ENCODE data around the gene INHBA. TPM values are rescaled to one million over a fixed set of nuclear protein-coding genes. Genes with fewer than 3 reads are reported as not detected.

The INHBA gene
- polyA plus RNA-seq, 1 donor from 2014 or later: 0.19 TPM

GRCh38 chr7:41674505-41675023 lies 28.3 kb downstream of the INHBA start:
- H3K79me2 ChIP-seq (replicated peaks; ENCODE audit: insufficient read depth, low read length): no peaks in the 10 kb centered on the region
- H3K4me3 ChIP-seq (ENCODE audit: low read length): no peak overlapping the region
- H3K36me3 ChIP-seq (ENCODE audit: insufficient read depth, low read length): no peaks in the 10 kb centered on the region
- no peak overlapping the region for H3K9ac ChIP-seq (ENCODE audit: low read length)
- H2AFZ ChIP-seq (ENCODE audit: low read depth, low read length): no peak overlapping the region
- no peak for TF ChIP-seq TAF1 (IDR thresholded peaks at IDR 0.05; ENCODE audit: low read depth)
- TF ChIP-seq, protein P1, sequence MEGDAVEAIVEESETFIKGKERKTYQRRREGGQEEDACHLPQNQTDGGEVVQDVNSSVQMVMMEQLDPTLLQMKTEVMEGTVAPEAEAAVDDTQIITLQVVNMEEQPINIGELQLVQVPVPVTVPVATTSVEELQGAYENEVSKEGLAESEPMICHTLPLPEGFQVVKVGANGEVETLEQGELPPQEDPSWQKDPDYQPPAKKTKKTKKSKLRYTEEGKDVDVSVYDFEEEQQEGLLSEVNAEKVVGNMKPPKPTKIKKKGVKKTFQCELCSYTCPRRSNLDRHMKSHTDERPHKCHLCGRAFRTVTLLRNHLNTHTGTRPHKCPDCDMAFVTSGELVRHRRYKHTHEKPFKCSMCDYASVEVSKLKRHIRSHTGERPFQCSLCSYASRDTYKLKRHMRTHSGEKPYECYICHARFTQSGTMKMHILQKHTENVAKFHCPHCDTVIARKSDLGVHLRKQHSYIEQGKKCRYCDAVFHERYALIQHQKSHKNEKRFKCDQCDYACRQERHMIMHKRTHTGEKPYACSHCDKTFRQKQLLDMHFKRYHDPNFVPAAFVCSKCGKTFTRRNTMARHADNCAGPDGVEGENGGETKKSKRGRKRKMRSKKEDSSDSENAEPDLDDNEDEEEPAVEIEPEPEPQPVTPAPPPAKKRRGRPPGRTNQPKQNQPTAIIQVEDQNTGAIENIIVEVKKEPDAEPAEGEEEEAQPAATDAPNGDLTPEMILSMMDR (IDR thresholded peaks at IDR 0.05; ENCODE audit: poor library complexity, severe bottlenecking): no peak
- TF ChIP-seq MXI1 (conservative IDR thresholded peaks at IDR 0.05; ENCODE audit: poor library complexity, severe bottlenecking): no peak
- no peak for TF ChIP-seq RAD21 (conservative IDR thresholded peaks at IDR 0.05)
- no peak for TF ChIP-seq REST (IDR thresholded peaks at IDR 0.05; ENCODE audit: borderline replicate concordance)
- TF ChIP-seq EZH2 (IDR thresholded peaks at IDR 0.05; ENCODE audit: borderline replicate concordance, insufficient read depth, low read length, poor library complexity, severe bottlenecking): no peak
- TF ChIP-seq SMC3 (conservative IDR thresholded peaks at IDR 0.05; ENCODE audit: poor library complexity): no peak
- TF ChIP-seq EP300 (conservative IDR thresholded peaks at IDR 0.05; ENCODE audit: poor library complexity, severe bottlenecking): no peak
- TF ChIP-seq POLR2AphosphoS5 (IDR thresholded peaks at IDR 0.05): no peak
- H3K4me2 ChIP-seq (ENCODE audit: low read length): no peak overlapping the region
- no peaks in the 10 kb centered on the region for H4K20me1 ChIP-seq (ENCODE audit: insufficient read depth)
- no peaks in the 10 kb centered on the region for H3K27me3 ChIP-seq (ENCODE audit: insufficient read depth, low read depth, low read length)
- H3K9me2 ChIP-seq (ENCODE audit: insufficient read depth, low read length): no peaks in the 10 kb centered on the region
- H3F3A ChIP-seq (ENCODE audit: insufficient read depth, low read length, poor library complexity, severe bottlenecking): no peaks in the 10 kb centered on the region
- no peaks in the 10 kb centered on the region for H3K9me3 ChIP-seq (ENCODE audit: low read length)
- H3K27ac ChIP-seq (ENCODE audit: low read length): no peak overlapping the region

DNA sequence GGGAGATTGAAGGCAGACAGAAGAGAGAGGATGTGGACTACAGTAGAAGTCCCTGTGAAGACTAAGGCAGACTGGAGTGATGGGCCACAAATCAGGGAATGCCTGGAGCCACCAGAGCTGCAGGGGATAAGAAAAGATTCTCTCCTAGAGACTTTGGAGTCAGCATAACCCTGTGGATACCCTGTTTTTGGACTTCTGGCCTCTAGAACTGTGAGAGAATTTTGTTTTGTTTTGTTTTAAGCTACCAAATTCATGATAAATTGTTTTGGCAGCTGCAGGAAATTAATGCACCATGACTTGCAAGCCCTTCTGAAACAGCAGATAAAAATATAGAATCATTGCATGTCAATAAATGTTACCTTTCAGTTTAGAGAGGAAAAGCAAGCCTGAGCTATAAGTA lies 41.3 kb downstream of the INHBA start:
- H3K9me2 ChIP-seq (ENCODE audit: insufficient read depth, low read length): no peaks in the 10 kb centered on the region
- H3K9ac ChIP-seq (ENCODE audit: low read length): no peak overlapping the region
- H4K20me1 ChIP-seq (ENCODE audit: insufficient read depth): no peaks in the 10 kb centered on the region
- no peaks in the 10 kb centered on the region for H3K9me3 ChIP-seq (ENCODE audit: low read length)
- no peak overlapping the region for H2AFZ ChIP-seq (ENCODE audit: low read depth, low read length)
- H3K27ac ChIP-seq (ENCODE audit: low read length): no peak overlapping the region
- no peak overlapping the region for H3K4me2 ChIP-seq (ENCODE audit: low read length)
- no peaks in the 10 kb centered on the region for H3F3A ChIP-seq (ENCODE audit: insufficient read depth, low read length, poor library complexity, severe bottlenecking)
- H3K79me2 ChIP-seq (replicated peaks; ENCODE audit: insufficient read depth, low read length): no peaks in the 10 kb centered on the region
- no peaks in the 10 kb centered on the region for H3K36me3 ChIP-seq (ENCODE audit: insufficient read depth, low read length)
- H3K4me3 ChIP-seq (ENCODE audit: low read length): no peak overlapping the region
- TF ChIP-seq EZH2 (IDR thresholded peaks at IDR 0.05; ENCODE audit: borderline replicate concordance, insufficient read depth, low read length, poor library complexity, severe bottlenecking) (no peak), MXI1 (conservative IDR thresholded peaks at IDR 0.05; ENCODE audit: poor library complexity, severe bottlenecking) (no peak), SMC3 (conservative IDR thresholded peaks at IDR 0.05; ENCODE audit: poor library complexity) (no peak), TAF1 (IDR thresholded peaks at IDR 0.05; ENCODE audit: low read depth) (no peak), EP300 (conservative IDR thresholded peaks at IDR 0.05; ENCODE audit: poor library complexity, severe bottlenecking) (no peak), REST (IDR thresholded peaks at IDR 0.05; ENCODE audit: borderline replicate concordance) (no peak), POLR2AphosphoS5 (IDR thresholded peaks at IDR 0.05) (no peak), RAD21 (conservative IDR thresholded peaks at IDR 0.05) (no peak)
- H3K27me3 ChIP-seq (ENCODE audit: insufficient read depth, low read depth, low read length): no peaks in the 10 kb centered on the region

All from neural cell (in vitro differentiated cells).